NCI-H345 treated with DMSO at 0.1 percent for 48 hours (cell line): ENCODE data around the gene PIEZO1.

Source experiments
- DNase-seq: peaks from one replicate; lab custom pipeline; 2025; ENCODE audit not compliant: unreplicated experiment; lab: John Stamatoyannopoulos, UW

PIEZO1 gene

GRCh38 chr16:88723507-88723887 is 61.5 kb downstream of the PIEZO1 start:
- DNase-seq, result no peak

DNA sequence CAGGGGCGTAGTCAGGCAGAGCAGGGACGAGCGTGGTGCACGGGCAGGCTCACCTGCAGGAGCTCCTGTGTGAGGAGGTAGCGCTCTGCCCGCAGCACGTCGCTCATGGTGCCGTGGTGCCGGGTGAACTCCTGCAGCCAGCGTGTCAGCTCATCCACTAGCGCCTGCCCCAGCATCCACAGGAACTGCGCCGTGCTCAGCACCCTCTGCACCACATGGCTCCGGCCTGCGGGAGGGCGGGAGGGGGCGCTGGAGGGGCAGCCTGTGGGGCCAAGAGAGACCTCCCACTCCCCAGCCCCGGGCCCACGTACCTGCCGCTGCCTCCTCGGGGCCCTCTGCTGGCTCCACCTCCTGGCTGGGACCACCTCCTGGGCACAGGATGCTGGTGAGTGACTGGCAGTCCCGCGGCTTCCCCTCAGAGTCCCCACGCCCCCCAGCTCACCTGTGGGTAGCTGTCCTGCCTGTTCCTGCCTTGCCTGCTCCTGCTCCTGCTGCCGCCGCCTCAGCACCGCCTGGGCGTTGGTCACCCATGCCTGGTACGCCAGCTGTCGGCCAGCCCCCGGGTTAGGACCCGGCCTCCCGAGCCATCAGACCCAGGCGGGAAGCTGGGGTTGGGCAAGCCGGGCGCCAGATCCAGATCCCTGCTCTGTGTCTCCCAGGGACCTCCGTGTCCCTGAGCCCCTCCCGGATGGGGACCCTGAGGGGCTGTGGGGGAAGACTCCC is 62.1 kb downstream of the PIEZO1 start:
- DNase-seq, result no peak

DNA sequence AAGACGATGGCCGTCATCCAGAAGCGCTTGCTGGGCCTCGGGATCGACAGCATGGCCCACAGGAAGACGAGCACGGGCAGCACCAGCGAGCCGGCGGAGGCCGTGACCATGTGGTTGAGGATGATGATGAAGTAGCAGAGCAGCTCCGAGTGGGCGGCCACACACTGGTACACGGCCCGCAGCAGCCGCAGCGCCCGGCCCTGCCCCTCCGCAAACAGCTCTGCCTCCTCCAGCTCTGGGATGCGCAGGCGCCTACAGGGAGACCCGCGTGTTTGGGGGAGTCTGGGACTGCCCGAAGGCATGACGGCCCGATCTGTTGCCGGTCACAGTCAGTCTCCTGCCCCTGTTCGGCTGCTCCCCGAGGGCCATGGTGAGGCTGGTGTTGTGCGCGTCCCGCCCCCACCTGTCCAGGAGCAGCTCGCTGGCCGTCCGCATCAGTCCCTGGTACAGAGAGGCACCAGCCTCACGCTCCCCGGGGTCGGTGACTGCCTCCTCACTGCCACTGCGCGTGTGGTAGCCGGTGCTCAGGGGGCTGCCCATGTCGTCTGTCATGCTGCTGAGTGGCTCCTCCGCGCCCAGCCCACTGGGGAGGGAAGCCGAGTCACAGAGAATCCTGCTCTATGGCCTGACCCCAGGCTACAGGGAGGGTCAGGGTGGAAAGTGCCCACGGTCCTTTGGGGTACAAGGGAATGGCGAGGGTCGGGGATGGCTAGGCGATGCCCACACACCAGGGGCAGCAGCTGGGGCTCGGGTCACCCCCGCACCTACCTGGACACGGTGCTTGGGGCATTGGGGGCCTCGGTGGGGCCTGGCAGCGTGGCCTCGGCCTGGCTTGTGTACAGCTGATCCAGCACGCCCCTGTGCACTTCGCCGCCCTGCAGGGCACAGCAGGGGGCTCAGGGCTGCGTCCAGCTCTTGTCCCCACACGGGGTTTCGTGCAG is 62.9 kb downstream of the PIEZO1 start:
- no peak for DNase-seq

GRCh38 chr16:88721236-88721635 is 63.8 kb downstream of the PIEZO1 start:
- no peak for DNase-seq

DNA sequence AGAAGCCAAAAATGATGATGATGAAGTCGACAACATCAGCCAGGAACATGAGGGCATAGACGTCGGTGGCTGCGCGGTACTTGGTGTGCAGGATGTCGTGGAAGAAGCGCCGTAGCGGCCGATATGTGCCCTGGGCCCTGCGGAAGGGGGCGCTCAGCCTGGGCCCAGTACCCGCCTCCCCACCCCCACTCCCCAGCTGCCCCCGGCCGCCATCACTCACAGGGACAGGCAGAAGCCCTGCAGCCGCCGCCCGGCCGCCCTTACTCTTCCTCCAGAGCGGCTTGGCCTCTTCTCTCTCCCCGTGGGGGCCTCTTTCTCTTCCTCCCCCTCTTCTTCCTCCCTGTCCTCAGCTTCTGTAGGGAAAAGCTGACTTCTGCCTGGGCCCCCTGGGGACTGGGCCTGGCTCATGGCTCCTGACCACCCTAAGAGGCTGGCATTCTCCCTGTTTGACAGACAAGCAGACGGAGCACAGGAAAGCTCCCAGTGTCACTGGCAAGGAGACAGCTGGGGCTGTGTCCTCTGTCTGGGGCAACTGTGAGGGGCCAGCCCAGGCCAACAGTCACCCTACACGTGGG is 64.5 kb downstream of the PIEZO1 start:
- DNase-seq, result no peak

DNA sequence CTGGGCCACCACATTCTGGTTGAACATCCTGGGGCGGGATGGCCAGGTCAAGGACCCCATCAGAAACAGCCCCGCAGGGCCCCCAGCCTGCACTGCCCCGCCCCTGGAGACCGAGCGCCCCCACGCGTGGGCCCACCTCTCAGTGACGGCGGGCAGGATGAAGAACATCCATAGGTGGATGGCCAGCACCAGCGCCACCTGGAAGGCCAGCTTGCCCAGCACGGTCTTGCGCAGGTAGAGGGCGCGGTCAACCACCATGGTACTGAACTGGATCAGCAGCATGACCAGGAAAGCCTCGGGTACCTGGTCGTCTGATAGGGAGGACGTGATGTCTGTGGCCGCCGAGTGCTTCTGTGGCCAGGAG is 65.1 kb downstream of the PIEZO1 start:
- DNase-seq, result no peak

GRCh38 chr16:88719267-88719932 is 65.6 kb downstream of the PIEZO1 start:
- no peak for DNase-seq

DNA sequence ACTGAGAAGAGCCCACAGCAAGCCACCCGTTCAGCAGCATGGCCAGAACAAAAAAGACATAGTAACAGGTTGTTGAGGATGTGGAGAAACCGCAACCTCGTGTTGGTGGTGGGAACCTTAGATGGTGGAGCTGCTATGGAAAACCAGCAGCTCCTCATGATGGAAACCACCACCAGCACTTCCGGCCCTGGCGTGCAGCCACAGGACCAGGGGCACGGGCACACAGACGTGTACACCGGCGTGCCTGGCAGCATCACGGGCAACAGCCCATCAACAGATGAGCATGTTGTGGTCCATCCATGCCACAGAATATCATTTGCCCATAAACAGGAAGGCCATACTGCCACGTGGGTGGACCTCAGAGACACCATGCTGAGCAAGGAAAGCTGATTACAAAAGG is 66.8 kb downstream of the PIEZO1 start:
- DNase-seq, result no peak

GRCh38 chr16:88716601-88717001 is 68.4 kb downstream of the PIEZO1 start:
- DNase-seq, result no peak

- no peak for DNase-seq
These were observed 68.8 kb downstream of the PIEZO1 start for GRCh38 chr16:88716201-88716600.

DNA sequence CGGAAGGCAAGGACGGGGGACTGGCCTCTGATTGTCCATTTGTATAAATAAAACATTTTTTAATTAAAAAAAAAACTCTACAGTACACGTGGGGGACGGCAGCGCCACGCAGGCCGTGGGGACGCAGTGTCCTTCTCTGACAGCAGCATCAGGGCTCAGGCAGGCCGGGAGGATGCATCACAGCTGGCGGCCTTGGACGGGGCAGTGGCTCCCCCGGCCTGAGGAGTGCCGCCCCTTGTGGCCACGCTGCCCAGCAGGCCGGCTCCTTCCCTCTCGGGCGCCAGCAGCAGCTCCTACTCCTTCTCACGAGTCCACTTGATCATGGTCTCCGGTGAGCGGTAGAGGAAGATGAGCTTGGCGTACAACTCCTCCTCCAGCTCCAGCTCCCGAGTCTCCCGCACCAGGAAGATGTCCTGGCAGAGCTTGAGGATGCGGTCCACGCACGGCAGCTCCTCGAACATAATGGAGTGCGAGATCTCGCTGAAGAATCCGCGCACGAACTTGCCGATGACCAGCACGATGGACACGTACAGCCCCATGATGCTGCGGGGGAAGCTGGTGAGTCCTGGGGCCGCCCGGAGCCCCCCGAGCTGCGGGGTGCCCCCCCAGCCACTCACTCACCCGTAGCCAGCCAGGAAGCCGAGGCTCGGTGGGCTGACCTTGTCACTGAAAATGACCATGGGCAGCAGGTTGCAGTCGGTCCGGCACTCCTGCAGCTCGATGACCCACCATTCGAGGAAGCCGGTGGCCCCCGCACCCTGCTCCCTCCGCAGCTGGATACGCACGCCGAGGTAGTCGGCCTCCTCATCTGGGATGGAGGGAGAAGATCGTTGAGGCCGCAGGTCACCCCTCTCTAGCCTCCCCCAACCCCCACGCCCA is 69.5 kb downstream of the PIEZO1 start:
- no peak for DNase-seq

GRCh38 chr16:88714420-88715302 is 70.4 kb downstream of the PIEZO1 start:
- no peak for DNase-seq

DNA sequence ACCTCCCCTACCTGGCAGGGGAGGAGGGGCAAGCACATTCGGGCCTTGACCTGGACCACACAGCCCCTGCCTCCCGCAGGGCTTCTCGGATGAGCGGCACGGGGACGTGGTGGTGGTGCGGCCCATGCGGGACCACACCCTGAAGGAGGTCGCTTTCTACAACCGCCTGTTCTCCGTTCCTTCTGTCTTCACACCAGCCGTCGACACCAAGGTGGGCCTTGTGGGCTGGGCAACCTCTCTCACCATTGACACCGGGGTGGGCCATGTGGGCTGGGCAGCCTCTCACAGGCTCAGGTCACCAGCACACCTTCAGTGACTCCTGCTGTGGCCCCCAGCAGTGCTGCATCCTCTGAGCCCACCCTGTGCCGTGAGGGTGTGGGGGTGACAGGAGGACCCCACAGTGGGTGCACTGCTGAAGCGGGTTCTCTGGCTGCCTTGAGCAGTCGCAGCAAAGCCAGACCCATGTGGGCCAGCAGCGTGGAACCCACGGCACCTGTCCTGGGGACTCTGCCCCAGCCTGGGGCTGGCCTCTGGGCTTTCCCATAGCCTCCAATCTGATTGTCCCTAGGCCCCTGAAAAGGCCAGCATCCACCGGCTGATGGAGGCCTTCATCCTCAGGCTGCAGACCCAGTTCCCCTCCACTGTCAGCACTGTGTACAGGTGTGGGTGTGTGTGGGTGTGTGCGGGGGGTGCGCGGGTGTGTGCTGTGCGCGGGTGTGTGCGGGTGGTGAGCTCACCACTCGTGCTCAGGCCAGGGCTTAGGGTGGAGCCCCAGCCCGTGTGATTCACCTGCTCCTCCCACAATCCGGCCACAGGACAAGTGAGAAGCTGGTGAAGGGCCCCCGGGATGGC is 71.2 kb downstream of the PIEZO1 start:
- DNase-seq, result no peak

GRCh38 chr16:88713054-88713453 is 72.0 kb downstream of the PIEZO1 start:
- DNase-seq, result no peak

- no peak for DNase-seq
These were observed 72.5 kb downstream of the PIEZO1 start for GRCh38 chr16:88712362-88712979.

DNA sequence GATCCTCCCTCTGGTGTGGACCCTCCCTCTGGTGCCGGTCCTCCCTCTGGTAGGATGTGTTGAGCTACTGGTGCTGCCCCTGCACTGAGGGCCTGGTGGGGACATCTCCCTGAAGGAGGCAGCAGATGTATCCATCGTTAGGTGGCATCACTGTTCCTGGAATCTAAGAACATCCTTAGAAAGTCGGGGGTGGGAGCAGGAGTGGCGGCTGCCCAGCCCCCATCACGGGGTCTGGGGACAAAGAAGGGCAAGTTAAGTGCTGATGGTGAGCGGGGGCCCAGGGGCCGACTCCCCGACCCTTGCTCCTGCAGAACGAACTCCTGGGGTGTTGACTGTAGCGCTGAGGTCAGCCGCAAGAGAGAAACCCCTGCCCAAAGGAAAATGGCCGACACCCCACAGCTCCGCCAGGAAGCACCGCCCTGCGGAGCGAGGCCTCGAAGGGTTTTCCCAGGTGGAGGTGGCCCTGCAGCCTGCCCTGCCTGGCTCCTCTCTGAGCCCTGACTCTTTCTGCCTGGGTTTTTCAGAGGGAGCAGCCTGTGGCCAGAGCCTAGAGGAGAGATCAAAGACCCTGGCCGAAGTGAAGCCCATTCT is 73.2 kb downstream of the PIEZO1 start:
- DNase-seq, result no peak

- no peak for DNase-seq
These were observed 74.5 kb downstream of the PIEZO1 start for GRCh38 chr16:88710556-88710955.
